Naive thymus-derived CD8-positive, alpha-beta T cell (primary cell): ENCODE results near the gene DNALI1. TPM values are rescaled to one million over a fixed set of nuclear protein-coding genes. Genes with fewer than 3 reads are reported as not detected.
A peak's percentile ranks its signal among the peaks of the same experiment; 100 is the strongest.
"Not testable (repeated sequence)": the region's sequence is repeated elsewhere in the genome, so short reads cannot be mapped to it uniquely, and the experiment has no call there.

ENCODE experiments used
- ATAC-seq, 2 donors: fragments of 150-1000 bp; cut with Tn5 transposase in 1 of 2; sonication (Bioruptor Pico), chemical (Tn5 transposase) in 1 of 2; 1 replicate in 1 of 2; 2 replicates in 1 of 2; pipeline ENCODE4 v1.10.0; 2021; ENCODE audit warnings: mild to moderate bottlenecking in 2 of 2, moderate library complexity in 2 of 2
- POLR2A ChIA-PET: fragments of 350-600 bp; sonication (Branson Sonifier 250); formaldehyde crosslinking; loops from one replicate; lab custom pipeline; 2021; ENCODE audit warnings: antibody characterized with exemption; lab: Charles Lee
- DNase-seq, 10 donors: peaks; one replicate each; pipeline versions ENCODE4 v3.0.0 to v3.0.0-alpha.2; 2020 to 2022
- H3K27ac Mint-ChIP-seq, 10 donors: one replicate each; pipeline ENCODE4 v1.8.0; 2020 to 2022; ENCODE audit warnings: mild to moderate bottlenecking in 10 of 10, mixed read lengths in 10 of 10, moderate library complexity in 4 of 10, inconsistent platforms in 1 of 10
- H3K27me3 Mint-ChIP-seq, 5 donors: one replicate each; pipeline ENCODE4 v1.8.0; 2021 to 2022; ENCODE audit warnings: mixed read lengths in 5 of 5
- H3K36me3 Mint-ChIP-seq, 3 donors: one replicate each; pipeline ENCODE4 v1.8.0; 2020 to 2022; ENCODE audit warnings: mixed read lengths in 3 of 3, mild to moderate bottlenecking in 2 of 3, inconsistent platforms in 1 of 3
- H3K4me1 Mint-ChIP-seq, 4 donors: one replicate each; pipeline ENCODE4 v1.8.0; 2021 to 2022; ENCODE audit warnings: mixed read lengths in 4 of 4
- H3K4me3 Mint-ChIP-seq, 10 donors: one replicate each; pipeline ENCODE4 v1.8.0; 2020 to 2022; ENCODE audit warnings: mild to moderate bottlenecking in 10 of 10, mixed read lengths in 10 of 10, moderate library complexity in 6 of 10, inconsistent platforms in 1 of 10
- H3K9me3 Mint-ChIP-seq, 9 donors: one replicate each; pipeline ENCODE4 v1.8.0; 2020 to 2022; ENCODE audit warnings: mixed read lengths in 9 of 9, mild to moderate bottlenecking in 3 of 9, inconsistent platforms in 1 of 9, moderate library complexity in 1 of 9
- polyA plus RNA-seq, 3 donors: library from polyadenylated mRNA; unstranded; fragments of 300-500 nt; fragmentation: Illumina TruSeq; gene quantifications; one replicate each; pipeline ENCODE4 v1.2.3, GENCODE V29; 2021
- total RNA-seq, 8 experiments: library from RNA in 2 of 8; stranded (reverse) in 2 of 8; gene quantifications; one replicate each; pipeline ENCODE4 v1.2.3 and lab custom pipeline; 2021 to 2026

Gene DNALI1
- total and polyA plus RNA-seq, 5 experiments from 2014 or later = 0.49 to 0.60 TPM; not detected in 3

GRCh38 chr1:37558411-37558810, 1.7 kb downstream of the DNALI1 start:
- ATAC-seq (no peak), DNase-seq (no peak)
- peaks cover 0 to 3% (median 0%) of the 10 kb centered on the region in 3 donors for H3K36me3 Mint-ChIP-seq
- H3K4me3 Mint-ChIP-seq = no peak overlapping the region
- H3K27me3 Mint-ChIP-seq = peaks cover 0 to 10% (median 5%) of the 10 kb centered on the region in 5 donors
- POLR2A ChIA-PET = no interaction called here
- H3K9me3 Mint-ChIP-seq = no peaks in the 10 kb centered on the region
- H3K4me1 Mint-ChIP-seq = peaks cover 8 to 10% (median 9%) of the 10 kb centered on the region in 4 donors
- H3K27ac Mint-ChIP-seq = peak overlapping the region in 2 of 10 donors; percentile 9 to 44

DNA sequence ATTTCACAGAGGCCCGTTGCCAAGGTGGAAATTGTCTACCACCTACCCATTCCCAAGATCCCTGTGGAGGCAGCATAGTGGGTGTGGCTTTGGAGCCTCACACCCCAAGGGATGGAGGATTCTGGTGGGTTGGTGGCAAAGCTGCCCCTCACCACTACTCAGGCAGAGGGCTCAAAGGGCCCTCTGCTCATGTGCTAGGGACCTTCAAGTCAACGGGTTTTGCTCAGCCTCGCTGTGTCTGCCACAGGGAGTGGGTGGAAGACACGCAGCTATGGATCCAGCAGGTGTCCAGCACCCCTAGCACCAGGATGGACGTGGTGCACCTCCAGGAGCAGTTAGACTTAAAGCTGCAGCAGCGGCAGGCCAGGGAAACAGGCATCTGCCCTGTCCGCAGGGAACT, 2.3 kb downstream of the DNALI1 start:
- Mint-ChIP-seq H3K27me3 (peaks cover 0 to 10% (median 5%) of the 10 kb centered on the region in 5 donors), H3K4me1 (peaks cover 4 to 7% (median 4%) of the 10 kb centered on the region in 4 donors), H3K9me3 (no peaks in the 10 kb centered on the region), H3K36me3 (peaks cover 0 to under 1% (median 0%) of the 10 kb centered on the region in 3 donors), H3K27ac (peak overlapping the region in 2 of 10 donors; percentile 9 to 79), H3K4me3 (no peak overlapping the region)
- POLR2A ChIA-PET = no interaction called here
- no peak for ATAC-seq
- no peak for DNase-seq

- DNase-seq, POLR2A ChIA-PET, H3K4me3 Mint-ChIP-seq, H3K9me3 Mint-ChIP-seq, H3K27me3 Mint-ChIP-seq, ATAC-seq, H3K4me1 Mint-ChIP-seq, H3K36me3 Mint-ChIP-seq: not testable (repeated sequence)
- peak overlapping the region in 1 of 10 donors; percentile 79 for H3K27ac Mint-ChIP-seq
These were observed 3.2 kb downstream of the DNALI1 start for GRCh38 chr1:37559957-37560379.

DNA sequence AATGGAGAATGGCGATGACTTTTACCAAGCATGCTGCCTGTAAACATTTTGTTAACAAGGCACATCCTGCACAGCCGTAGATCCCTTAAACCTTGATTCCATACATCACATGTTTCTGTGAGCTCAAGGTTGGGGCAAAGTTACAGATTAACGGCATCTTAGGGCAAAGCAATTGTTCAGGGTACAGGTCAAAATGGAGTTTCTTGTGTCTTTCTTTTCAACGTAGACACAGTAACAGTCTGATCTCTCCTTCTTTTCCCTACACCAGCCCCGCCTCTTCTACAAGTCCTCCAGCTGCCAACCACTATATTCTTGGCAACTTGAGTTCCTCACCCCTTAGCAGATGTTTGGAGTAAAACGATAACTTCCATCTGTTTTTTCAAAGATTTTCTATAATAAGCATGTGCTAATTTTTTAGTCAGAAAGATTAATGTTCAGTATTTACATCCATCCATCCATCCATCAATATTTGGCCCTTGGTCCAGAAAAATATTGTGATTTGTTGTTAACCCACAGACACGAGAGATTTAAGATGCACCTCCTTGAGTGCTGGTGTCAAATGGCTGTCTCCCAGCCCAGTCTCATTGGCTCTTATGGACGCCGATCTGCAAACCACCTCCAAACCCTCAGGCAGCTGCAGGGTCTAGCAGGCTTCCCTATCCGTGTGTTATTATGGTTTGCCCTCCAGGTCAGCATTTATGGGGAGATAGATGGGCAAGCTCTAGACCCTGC, 3.8 kb downstream of the DNALI1 start:
- DNase-seq (no peak), ATAC-seq (no peak)
- POLR2A ChIA-PET = no interaction called here
- Mint-ChIP-seq H3K36me3 (peaks cover 0 to 12% (median 3%) of the 10 kb centered on the region in 3 donors), H3K4me3 (no peak overlapping the region), H3K4me1 (peaks cover 0 to 5% (median 0%) of the 10 kb centered on the region in 4 donors), H3K9me3 (no peaks in the 10 kb centered on the region), H3K27me3 (peaks cover 0 to 10% (median 5%) of the 10 kb centered on the region in 5 donors), H3K27ac (peak overlapping the region in 2 of 10 donors; percentile 13 to 41)

- H3K27me3 Mint-ChIP-seq = peaks cover 0 to 9% (median 5%) of the 10 kb centered on the region in 5 donors
- peaks cover 0 to 20% (median 4%) of the 10 kb centered on the region in 3 donors for H3K36me3 Mint-ChIP-seq
- peak; percentile 35 to 58 for ATAC-seq
- peak overlapping the region in 1 of 10 donors; percentile 90 for H3K27ac Mint-ChIP-seq
- H3K4me1 Mint-ChIP-seq = peaks cover 0 to 5% (median 0%) of the 10 kb centered on the region in 4 donors
- POLR2A ChIA-PET = no interaction called here
- DNase-seq = peak in 4 of 10 donors; percentile 1 to 26 (median 22)
- H3K9me3 Mint-ChIP-seq = no peaks in the 10 kb centered on the region
- no peak overlapping the region for H3K4me3 Mint-ChIP-seq
These were observed 4.7 kb downstream of the DNALI1 start for GRCh38 chr1:37561133-37562132.

DNA sequence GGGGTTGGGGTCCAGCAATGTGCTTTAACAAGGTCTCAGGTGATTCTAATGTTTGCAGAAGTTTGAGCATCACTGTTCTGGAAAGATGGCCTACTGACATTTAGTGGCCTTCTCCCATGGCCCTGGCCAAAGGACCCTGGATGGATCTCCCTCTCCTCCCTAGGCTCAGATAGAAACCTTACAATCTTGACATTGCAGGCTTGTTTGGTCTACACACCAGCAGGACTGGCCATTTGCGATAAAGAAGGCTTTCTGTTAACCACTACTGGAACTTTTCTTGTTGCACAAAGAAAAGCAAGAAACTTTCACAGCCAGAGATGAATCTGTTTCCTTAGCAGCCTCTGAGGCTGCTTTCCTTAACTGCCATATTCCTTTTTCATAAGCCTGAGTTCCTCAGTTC, 6.2 kb downstream of the DNALI1 start:
- Mint-ChIP-seq H3K27me3 (peaks cover 0 to 2% (median 1%) of the 10 kb centered on the region in 5 donors), H3K27ac (no peak overlapping the region), H3K9me3 (no peaks in the 10 kb centered on the region), H3K36me3 (peaks cover 0 to 36% (median 8%) of the 10 kb centered on the region in 3 donors), H3K4me1 (peaks cover 0 to 2% (median 0%) of the 10 kb centered on the region in 4 donors), H3K4me3 (no peak overlapping the region)
- POLR2A ChIA-PET = no interaction called here
- no peak for ATAC-seq
- DNase-seq = no peak

DNA sequence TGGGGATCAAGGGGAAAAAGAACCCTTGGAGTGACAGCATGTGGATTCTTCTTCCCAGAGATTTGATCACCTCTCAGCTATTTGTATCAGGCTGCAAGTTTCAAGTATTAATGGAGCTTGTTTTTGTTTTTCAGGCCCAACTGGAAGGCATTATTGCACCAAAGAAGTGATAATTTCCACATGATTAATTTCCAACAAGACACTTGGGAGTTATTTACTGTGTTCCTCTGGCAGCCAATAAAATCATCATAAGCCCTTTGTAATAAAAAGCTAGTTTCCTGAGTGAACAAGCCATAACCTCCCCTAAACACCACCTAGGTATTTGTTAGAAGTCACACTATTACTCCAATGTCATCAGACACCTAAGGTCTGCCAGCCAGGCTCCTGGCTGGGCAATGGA, 8.2 kb downstream of the DNALI1 start:
- H3K36me3 Mint-ChIP-seq = peaks cover 0 to 55% (median 20%) of the 10 kb centered on the region in 3 donors
- ATAC-seq (no peak), DNase-seq (no peak)
- peak overlapping the region in 2 of 10 donors; percentile 24 to 57 for H3K27ac Mint-ChIP-seq
- no peaks in the 10 kb centered on the region for H3K4me1 Mint-ChIP-seq
- H3K9me3 Mint-ChIP-seq = no peaks in the 10 kb centered on the region
- no peaks in the 10 kb centered on the region for H3K27me3 Mint-ChIP-seq
- no peak overlapping the region for H3K4me3 Mint-ChIP-seq
- POLR2A ChIA-PET = no interaction called here

DNA sequence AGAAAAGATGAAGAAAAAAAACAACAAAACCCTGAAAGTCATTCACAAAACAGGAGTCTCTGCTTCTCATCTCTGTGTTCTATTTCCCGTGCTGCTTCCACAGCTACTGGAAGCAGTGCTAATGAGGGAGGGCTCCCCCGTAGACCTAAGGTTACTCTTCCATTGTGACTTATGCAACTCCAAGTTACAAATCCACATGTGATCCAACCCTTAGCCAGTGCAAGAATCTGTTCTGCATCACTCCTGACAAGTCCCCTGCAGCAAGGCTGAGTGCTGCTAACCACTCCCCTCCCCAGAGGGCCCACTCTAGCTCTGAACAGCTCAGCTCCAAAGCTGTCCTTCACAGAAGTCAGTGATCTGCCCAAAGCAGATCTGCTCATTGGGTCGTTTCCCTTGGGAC, 10.3 kb downstream of the DNALI1 start:
- Mint-ChIP-seq H3K4me3 (no peak overlapping the region), H3K36me3 (peaks cover 0 to 76% (median 23%) of the 10 kb centered on the region in 3 donors), H3K27me3 (no peaks in the 10 kb centered on the region), H3K27ac (peak overlapping the region in 3 of 10 donors; percentile 6 to 57 (median 56)), H3K4me1 (no peaks in the 10 kb centered on the region), H3K9me3 (no peaks in the 10 kb centered on the region)
- POLR2A ChIA-PET = no interaction called here
- ATAC-seq = no peak
- no peak for DNase-seq

DNA sequence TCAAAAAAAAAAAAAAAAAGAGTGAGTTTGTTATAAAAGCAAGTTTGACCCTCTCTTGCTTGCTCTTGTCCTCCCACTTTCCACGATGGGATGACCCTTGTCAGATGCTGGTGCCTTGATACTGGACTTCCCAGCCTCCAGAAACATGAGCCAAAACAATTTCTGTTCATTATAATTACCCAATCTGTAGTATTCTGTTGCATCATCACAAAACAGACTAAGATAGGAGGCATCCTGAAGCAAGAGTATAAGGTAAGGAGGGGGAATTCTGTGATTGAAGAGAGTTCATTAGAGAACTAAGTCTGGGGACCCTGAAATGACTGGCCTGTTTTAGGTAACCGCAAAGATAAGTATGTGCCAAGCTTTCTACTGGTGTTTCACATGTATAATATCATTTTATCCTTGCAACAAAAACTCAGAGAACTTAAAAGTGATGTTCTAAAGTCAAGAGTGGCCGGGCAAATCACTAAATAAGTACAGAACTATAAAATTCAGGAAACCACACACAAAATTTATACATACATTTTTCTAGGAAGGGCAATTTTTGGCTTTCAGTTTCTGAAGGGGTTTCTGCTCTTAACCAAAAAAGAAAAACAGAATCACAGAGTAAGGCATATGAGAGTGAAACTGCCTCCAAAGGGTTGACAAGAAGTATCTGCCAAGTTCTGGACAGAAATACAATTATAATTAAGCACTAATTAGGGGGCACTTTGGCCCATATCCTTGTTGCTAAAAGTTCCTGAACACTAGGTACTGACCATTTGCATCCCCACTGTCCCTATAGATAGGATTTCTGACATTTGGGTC, 14.0 kb downstream of the DNALI1 start:
- DNase-seq (no peak), ATAC-seq (no peak)
- Mint-ChIP-seq H3K36me3 (peaks cover 0 to 98% (median 29%) of the 10 kb centered on the region in 3 donors), H3K27ac (peak overlapping the region in 2 of 10 donors; percentile 6 to 72), H3K27me3 (no peaks in the 10 kb centered on the region), H3K9me3 (no peaks in the 10 kb centered on the region), H3K4me3 (no peak overlapping the region), H3K4me1 (no peaks in the 10 kb centered on the region)
- POLR2A ChIA-PET = no interaction called here

DNA sequence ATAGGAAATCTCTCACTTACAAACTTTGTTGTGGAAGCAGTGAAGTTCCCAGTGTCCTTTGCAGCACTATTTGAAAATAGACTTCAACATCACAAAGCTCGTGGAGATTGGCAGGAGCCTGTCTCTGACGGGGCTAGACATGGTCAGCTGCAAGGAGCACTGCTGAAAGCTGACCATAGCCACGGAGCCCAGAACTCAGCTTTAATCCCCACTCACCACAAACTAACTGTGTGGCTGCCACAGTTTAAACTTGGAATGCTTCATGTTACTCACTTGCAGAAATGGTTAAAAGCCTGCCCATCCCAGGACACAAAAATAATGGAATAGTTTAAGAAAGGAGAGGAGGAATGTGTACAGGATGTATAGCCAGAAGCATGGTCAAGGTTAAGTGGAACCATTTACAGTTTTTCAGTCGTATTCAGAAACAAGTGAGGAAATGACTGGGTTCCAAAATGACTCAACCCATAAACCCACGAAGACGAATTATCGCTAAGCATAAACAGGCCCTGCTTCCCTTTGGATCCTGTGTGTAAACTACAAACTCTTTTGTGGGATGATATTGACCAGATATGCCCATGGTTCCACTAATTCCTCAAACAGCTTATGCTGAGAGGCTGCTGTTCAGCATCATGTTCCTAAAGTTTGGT, 18.2 kb downstream of the DNALI1 start:
- Mint-ChIP-seq H3K27ac (peak overlapping the region in 1 of 10 donors; percentile 34), H3K4me3 (no peak overlapping the region), H3K4me1 (no peaks in the 10 kb centered on the region), H3K36me3 (peaks cover 6 to 94% (median 24%) of the 10 kb centered on the region in 3 donors), H3K27me3 (no peaks in the 10 kb centered on the region), H3K9me3 (no peaks in the 10 kb centered on the region)
- POLR2A ChIA-PET = no interaction called here
- no peak for DNase-seq
- no peak for ATAC-seq

GRCh38 chr1:37575692-37576091, 19.0 kb downstream of the DNALI1 start:
- Mint-ChIP-seq H3K27ac (no peak overlapping the region), H3K4me3 (no peak overlapping the region), H3K4me1 (no peaks in the 10 kb centered on the region), H3K27me3 (no peaks in the 10 kb centered on the region), H3K36me3 (peaks cover 6 to 94% (median 28%) of the 10 kb centered on the region in 3 donors), H3K9me3 (no peaks in the 10 kb centered on the region)
- POLR2A ChIA-PET = no interaction called here
- ATAC-seq = no peak
- DNase-seq = no peak
